Measurements from ENCODE around the gene LTBP2. TPM values are rescaled to one million over a fixed set of nuclear protein-coding genes. Genes with fewer than 3 reads are reported as not detected.

LTBP2 gene
- total and polyA plus RNA-seq, 2 of the 13 experiments (the other 11 are each of a cell fraction or from before 2014, with no cell fraction given) = 0.20 to 0.41 TPM

DNA sequence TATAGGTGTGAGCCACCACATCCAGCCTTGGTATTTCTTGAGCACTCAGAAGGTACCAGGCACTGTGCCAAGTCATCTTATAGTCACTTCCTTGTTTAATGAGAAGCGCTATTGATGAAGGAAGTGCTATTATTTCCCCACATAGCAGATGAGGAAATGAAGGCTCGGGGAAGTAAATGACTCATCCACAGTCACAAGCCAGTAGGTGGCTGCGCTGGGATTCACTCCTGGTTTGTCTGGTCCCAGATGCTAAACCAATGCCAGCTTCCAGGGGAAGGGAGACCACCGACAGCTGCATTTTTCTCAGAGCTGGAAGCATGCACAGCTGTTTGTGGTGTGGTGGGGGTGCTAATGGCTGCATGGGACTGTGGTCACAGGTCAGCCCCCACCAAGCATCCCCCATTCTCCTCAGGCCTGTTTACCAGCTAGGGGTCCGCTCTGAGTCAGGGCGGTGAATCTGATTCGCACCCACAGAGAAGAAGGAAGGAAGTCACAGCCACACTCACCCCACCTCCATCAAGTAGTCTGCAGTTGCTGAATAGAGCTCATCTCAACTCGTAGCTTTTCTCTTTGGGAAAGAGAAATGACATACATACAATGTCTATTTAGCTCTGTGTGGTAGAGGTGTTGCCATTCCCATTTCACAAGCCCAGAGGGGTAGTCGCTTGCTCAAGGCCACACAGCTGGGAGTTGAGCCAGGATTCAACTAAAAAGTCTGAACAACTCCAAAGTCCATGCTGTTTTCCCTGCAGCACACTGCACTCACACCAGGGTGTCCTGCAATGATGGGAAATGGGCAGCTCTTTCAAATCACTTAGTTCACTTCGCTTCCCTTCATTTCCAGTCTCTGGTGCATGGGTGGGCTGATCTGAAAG is 6.3 kb upstream of the LTBP2 start (continued):
- TF ChIP-seq, protein P1, sequence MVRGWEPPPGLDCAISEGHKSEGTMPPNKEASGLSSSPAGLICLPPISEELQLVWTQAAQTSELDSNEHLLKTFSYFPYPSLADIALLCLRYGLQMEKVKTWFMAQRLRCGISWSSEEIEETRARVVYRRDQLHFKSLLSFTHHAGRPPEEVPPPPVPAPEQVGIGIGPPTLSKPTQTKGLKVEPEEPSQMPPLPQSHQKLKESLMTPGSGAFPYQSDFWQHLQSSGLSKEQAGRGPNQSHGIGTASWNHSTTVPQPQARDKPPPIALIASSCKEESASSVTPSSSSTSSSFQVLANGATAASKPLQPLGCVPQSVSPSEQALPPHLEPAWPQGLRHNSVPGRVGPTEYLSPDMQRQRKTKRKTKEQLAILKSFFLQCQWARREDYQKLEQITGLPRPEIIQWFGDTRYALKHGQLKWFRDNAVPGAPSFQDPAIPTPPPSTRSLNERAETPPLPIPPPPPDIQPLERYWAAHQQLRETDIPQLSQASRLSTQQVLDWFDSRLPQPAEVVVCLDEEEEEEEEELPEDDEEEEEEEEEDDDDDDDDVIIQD (CRISPR knock-in tag; IDR thresholded peaks at IDR 0.05; ENCODE audit: low read depth) = peak; percentile 18; the same call in 1 of the 2 replicates
- no peak for TF ChIP-seq NFE2L1 (CRISPR knock-in tag; IDR thresholded peaks at IDR 0.05; ENCODE audit: borderline replicate concordance)
- TF ChIP-seq, protein P2, sequence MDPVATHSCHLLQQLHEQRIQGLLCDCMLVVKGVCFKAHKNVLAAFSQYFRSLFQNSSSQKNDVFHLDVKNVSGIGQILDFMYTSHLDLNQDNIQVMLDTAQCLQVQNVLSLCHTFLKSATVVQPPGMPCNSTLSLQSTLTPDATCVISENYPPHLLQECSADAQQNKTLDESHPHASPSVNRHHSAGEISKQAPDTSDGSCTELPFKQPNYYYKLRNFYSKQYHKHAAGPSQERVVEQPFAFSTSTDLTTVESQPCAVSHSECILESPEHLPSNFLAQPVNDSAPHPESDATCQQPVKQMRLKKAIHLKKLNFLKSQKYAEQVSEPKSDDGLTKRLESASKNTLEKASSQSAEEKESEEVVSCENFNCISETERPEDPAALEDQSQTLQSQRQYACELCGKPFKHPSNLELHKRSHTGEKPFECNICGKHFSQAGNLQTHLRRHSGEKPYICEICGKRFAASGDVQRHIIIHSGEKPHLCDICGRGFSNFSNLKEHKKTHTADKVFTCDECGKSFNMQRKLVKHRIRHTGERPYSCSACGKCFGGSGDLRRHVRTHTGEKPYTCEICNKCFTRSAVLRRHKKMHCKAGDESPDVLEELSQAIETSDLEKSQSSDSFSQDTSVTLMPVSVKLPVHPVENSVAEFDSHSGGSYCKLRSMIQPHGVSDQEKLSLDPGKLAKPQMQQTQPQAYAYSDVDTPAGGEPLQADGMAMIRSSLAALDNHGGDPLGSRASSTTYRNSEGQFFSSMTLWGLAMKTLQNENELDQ (CRISPR knock-in tag; IDR thresholded peaks at IDR 0.05; ENCODE audit: borderline replicate concordance) = no peak
- no peak for TF ChIP-seq ESRRA (CRISPR knock-in tag; IDR thresholded peaks at IDR 0.05; ENCODE audit: low read depth)
- TF ChIP-seq NFYB (CRISPR knock-in tag; IDR thresholded peaks at IDR 0.05) = no peak
- no peak for TF ChIP-seq CENPX (CRISPR knock-in tag; IDR thresholded peaks at IDR 0.05)
- TF ChIP-seq, protein P3, sequence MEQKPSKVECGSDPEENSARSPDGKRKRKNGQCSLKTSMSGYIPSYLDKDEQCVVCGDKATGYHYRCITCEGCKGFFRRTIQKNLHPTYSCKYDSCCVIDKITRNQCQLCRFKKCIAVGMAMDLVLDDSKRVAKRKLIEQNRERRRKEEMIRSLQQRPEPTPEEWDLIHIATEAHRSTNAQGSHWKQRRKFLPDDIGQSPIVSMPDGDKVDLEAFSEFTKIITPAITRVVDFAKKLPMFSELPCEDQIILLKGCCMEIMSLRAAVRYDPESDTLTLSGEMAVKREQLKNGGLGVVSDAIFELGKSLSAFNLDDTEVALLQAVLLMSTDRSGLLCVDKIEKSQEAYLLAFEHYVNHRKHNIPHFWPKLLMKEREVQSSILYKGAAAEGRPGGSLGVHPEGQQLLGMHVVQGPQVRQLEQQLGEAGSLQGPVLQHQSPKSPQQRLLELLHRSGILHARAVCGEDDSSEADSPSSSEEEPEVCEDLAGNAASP (CRISPR knock-in tag; IDR thresholded peaks at IDR 0.05; ENCODE audit: borderline replicate concordance) = no peak
- TF ChIP-seq, protein P4, sequence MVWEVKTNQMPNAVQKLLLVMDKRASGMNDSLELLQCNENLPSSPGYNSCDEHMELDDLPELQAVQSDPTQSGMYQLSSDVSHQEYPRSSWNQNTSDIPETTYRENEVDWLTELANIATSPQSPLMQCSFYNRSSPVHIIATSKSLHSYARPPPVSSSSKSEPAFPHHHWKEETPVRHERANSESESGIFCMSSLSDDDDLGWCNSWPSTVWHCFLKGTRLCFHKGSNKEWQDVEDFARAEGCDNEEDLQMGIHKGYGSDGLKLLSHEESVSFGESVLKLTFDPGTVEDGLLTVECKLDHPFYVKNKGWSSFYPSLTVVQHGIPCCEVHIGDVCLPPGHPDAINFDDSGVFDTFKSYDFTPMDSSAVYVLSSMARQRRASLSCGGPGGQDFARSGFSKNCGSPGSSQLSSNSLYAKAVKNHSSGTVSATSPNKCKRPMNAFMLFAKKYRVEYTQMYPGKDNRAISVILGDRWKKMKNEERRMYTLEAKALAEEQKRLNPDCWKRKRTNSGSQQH (CRISPR knock-in tag; IDR thresholded peaks at IDR 0.05; ENCODE audit: low read depth) = no peak
- no peak for TF ChIP-seq GPN1 (CRISPR knock-in tag; IDR thresholded peaks at IDR 0.05; ENCODE audit: borderline replicate concordance)
- peak; percentile 77 for TF ChIP-seq HNF4G (IDR thresholded peaks at IDR 0.05; ENCODE audit: borderline replicate concordance, low read depth, low read length)
- TF ChIP-seq HNF4G (CRISPR knock-in tag; IDR thresholded peaks at IDR 0.05; ENCODE audit: borderline replicate concordance, low read depth) = no peak
- no peak for TF ChIP-seq CBX1 (IDR thresholded peaks at IDR 0.05; ENCODE audit: low read depth)
- no peak for TF ChIP-seq ZNF180 (CRISPR knock-in tag; IDR thresholded peaks at IDR 0.05; ENCODE audit: borderline replicate concordance, low read depth)
- TF ChIP-seq, protein P5, sequence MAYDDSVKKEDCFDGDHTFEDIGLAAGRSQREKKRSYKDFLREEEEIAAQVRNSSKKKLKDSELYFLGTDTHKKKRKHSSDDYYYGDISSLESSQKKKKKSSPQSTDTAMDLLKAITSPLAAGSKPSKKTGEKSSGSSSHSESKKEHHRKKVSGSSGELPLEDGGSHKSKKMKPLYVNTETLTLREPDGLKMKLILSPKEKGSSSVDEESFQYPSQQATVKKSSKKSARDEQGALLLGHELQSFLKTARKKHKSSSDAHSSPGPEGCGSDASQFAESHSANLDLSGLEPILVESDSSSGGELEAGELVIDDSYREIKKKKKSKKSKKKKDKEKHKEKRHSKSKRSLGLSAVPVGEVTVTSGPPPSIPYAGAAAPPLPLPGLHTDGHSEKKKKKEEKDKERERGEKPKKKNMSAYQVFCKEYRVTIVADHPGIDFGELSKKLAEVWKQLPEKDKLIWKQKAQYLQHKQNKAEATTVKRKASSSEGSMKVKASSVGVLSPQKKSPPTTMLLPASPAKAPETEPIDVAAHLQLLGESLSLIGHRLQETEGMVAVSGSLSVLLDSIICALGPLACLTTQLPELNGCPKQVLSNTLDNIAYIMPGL (CRISPR knock-in tag; IDR thresholded peaks at IDR 0.05; ENCODE audit: borderline replicate concordance in 1 of 2, low read depth in 1 of 2) = 0 out of 4 replicates have a peak, but pooled peaks of 1 of the 2 experiments have one; percentile 40
- TF ChIP-seq AHR (CRISPR knock-in tag; IDR thresholded peaks at IDR 0.05) = peak; percentile 32; the same call in 1 of the 2 replicates
- no peak for TF ChIP-seq ZNF816 (CRISPR knock-in tag; IDR thresholded peaks at IDR 0.05; ENCODE audit: borderline replicate concordance)

Data from HepG2 (cell line).